Ovary (tissue), 9 donors: ENCODE data around the gene RPS2. TPM values are rescaled to one million over a fixed set of nuclear protein-coding genes. Genes with fewer than 3 reads are reported as not detected.

Experiments
- DNase-seq, 5 donors: peaks; one replicate each; pipeline ENCODE4 v3.0.0-alpha.2; 2019 to 2020
- H3K27ac ChIP-seq, 2 donors: fragments of 200-600 bp; one replicate each; pipeline versions ENCODE4 v1.5.1 to v1.8.0; 2019 to 2022
- H3K27me3 ChIP-seq: fragments of 200-600 bp; one replicate; pipeline ENCODE4 v1.8.0; 2022
- H3K36me3 ChIP-seq: fragments of 200-600 bp; sonication (generic); one replicate; pipeline ENCODE4 v1.5.1; 2019
- H3K4me1 ChIP-seq: one replicate; pipeline ENCODE4 v1.8.1; 2013; ENCODE audit warnings: mild to moderate bottlenecking, moderate library complexity; ENCODE audit not compliant: insufficient read depth
- H3K4me3 ChIP-seq: fragments of 200-600 bp; sonication (generic); one replicate; pipeline ENCODE4 v1.5.1; 2017
- H3K9me3 ChIP-seq, 2 donors: fragments of 200-600 bp in 1 of 2; sonication (generic) in 1 of 2; one replicate each; pipeline versions ENCODE4 v1.5.1 to v1.8.1; 2013 to 2019; ENCODE audit warnings: mild to moderate bottlenecking in 1 of 2, moderate library complexity in 1 of 2
- EP300 ChIP-seq: sonication (generic); formaldehyde crosslinking; IDR thresholded peaks from one replicate; pipeline ENCODE4 v1.6.1; 2017; ENCODE audit warnings: antibody characterized with exemption
- POLR2A ChIP-seq: fragments of 450-650 bp; IDR thresholded peaks from one replicate; pipeline ENCODE4 v1.6.1; 2017; ENCODE audit warnings: antibody characterized with exemption, mild to moderate bottlenecking, moderate library complexity
- WGBS, 3 donors: extraction: QIAGEN DNeasy Blood & Tissue Kit in 1 of 3; methylation state at CpG; one replicate each; pipeline versions ENCODE4 v1.1.5 to v1.1.7; 2013 to 2017; 5-methylcytosine and 5-hydroxymethylcytosine counted together
- intact Hi-C, 4 donors: fragments of 100-400 bp; cut with DNase I; formaldehyde crosslinking; loops; one replicate each; pipeline versions ENCODE4 v1.11.0 to v1.15.1; 2022 to 2023
- polyA plus RNA-seq, 2 donors: library from polyadenylated mRNA; stranded (reverse); fragments of 200-250 nt in 1 of 2; fragments of 350-450 nt in 1 of 2; fragmentation: Illumina TruSeq in 1 of 2; extraction: RNeasy Lipid Tissue Mini Kit (QIAGEN cat#74804) in 1 of 2; gene quantifications; one replicate each; pipeline ENCODE4 v1.2.3, GENCODE V29; 2013 to 2014
- total RNA-seq, 7 donors: library from RNA; depleted of rRNA in 2 of 7; stranded (reverse); fragments of >200 nt in 2 of 7; fragmentation: NEBNext Ultra II Directional in 3 of 7; extraction: Animal tissue kit (Norgen Biotek cat#: 25700) in 3 of 7; gene quantifications; one replicate each; pipeline versions ENCODE4 v1.1.0 to v1.2.4, GENCODE V29; 2016 to 2023
- TF ChIP-seq, protein P1 (sequence below), 3 donors: fragments of 450-650 bp in 2 of 3; fragments of 200-600 bp in 1 of 3; IDR thresholded peaks; one replicate each; pipeline versions ENCODE4 v1.5.1 to v1.8.0; 2016 to 2022; ENCODE audit warnings: antibody characterized with exemption in 3 of 3, mild to moderate bottlenecking in 1 of 3
- donor health status: DM: no; HTN: no; CAD: no; lungs with moderate emphysema.
- donor health status: DM: no; HTN: no; CAD: no.
- donor health status: Bipolar disorder and iron deficiency.
- donor health status: DM: yes; HTN: yes; CAD: no.
- donor health status: DM: no; HTN: no; CAD: no.
- donor health status: DM: yes; HTN: yes; CAD: no.

Gene RPS2
- total and polyA plus RNA-seq, 9 donors: 1,606 to 4,743 (median 3,788) TPM

DNA sequence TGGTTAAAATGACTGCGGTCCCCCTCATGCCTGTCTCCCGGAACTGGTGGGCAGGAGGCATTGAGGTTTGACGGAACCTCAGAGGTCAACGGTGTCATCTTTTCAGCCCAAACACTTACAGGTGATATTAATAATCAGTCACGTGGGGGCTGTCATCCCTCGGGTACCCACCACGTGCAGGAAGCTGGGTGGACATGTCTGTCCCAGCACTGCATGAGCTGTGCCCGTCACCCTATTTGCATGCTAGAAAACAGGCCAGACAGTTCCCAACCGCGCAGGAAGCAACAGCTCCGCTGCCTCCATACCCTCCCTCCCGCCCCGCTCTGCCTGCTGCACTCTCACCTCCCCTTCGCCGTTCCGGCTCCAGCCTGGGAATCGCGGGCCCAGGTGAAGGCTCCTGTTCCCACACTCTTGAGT is 26.5 kb upstream of the RPS2 start:
- intact Hi-C loops: no loop called here
- Histone ChIP-seq H3K9me3 (no peaks in the 10 kb centered on the region), H3K36me3 (no peaks in the 10 kb centered on the region), H3K27me3 (no peaks in the 10 kb centered on the region), H3K4me3 (no peak overlapping the region), H3K4me1 (peaks cover 7% of the 10 kb centered on the region), H3K27ac (no peak overlapping the region)
- no peak for DNase-seq
- WGBS, 3 donors: 5 to 9% (median 6%) methylated on average over 16 to 18 of the region's 18 CpGs
- TF ChIP-seq EP300 (no peak), POLR2A (no peak)
- TF ChIP-seq, protein P1, sequence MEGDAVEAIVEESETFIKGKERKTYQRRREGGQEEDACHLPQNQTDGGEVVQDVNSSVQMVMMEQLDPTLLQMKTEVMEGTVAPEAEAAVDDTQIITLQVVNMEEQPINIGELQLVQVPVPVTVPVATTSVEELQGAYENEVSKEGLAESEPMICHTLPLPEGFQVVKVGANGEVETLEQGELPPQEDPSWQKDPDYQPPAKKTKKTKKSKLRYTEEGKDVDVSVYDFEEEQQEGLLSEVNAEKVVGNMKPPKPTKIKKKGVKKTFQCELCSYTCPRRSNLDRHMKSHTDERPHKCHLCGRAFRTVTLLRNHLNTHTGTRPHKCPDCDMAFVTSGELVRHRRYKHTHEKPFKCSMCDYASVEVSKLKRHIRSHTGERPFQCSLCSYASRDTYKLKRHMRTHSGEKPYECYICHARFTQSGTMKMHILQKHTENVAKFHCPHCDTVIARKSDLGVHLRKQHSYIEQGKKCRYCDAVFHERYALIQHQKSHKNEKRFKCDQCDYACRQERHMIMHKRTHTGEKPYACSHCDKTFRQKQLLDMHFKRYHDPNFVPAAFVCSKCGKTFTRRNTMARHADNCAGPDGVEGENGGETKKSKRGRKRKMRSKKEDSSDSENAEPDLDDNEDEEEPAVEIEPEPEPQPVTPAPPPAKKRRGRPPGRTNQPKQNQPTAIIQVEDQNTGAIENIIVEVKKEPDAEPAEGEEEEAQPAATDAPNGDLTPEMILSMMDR (IDR thresholded peaks at IDR 0.05): no peak

DNA sequence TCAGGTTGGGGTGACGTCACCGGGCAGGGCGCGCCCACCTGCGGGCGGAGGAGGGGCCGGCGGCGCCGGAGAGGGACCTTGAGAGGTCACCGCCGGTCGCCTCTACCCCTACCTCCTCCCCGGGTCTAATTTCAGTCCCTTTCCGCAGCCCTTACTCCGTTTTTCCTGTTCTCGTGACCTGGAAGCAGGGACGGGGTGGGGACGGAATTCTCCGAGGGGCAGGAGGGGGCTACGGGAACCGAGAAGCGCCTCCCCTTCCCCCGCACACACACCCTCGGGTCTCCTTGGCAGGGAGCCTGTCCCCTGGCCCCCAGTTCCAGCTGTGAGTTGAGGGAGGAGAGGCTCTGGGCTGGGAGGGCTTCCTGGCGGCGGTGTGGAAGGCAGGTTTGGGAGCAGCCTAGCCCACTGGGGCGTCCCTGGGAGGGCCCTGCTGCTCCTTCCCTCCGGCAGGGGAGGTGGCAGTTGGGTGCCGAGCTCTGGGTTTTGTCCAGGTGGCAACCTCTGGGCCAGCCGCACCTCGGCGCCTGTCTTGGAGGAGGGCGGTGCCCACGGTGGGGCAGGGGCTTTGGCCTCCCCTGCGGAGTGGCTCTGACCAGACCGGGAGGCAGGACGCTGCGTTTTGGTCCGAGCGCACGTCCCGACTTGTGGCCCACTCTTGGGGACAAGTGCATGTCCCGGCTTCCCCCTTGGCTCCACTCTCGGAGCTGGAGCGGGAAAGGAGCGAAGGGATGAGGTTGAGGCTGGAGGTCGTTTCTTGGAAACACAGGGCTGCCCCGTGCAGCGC is 25.9 kb upstream of the RPS2 start:
- Histone ChIP-seq H3K27me3 (no peaks in the 10 kb centered on the region), H3K4me3 (no peak overlapping the region), H3K27ac (no peak overlapping the region), H3K9me3 (no peaks in the 10 kb centered on the region), H3K4me1 (peaks cover 7% of the 10 kb centered on the region), H3K36me3 (no peaks in the 10 kb centered on the region)
- WGBS, 3 donors: 2 to 3% (median 2%) methylated on average over 46 to 50 of the region's 50 CpGs
- intact Hi-C loops: no loop called here
- TF ChIP-seq EP300 (no peak), POLR2A (no peak)
- TF ChIP-seq, protein P1 (IDR thresholded peaks at IDR 0.05): no peak
- peak in 1 of 5 donors; percentile 47 for DNase-seq

DNA sequence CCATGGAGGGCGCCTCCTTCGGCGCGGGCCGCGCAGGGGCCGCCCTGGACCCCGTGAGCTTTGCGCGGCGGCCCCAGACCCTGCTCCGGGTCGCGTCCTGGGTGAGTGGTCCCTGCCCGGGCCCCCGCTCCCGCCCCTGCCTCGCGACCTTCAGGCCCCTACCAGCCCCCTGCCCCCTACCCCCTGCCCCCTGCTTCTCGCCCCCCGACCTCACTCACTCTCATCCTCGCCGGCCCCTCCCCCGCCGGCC is 25.4 kb upstream of the RPS2 start:
- intact Hi-C loops: no loop called here
- Histone ChIP-seq H3K27ac (no peak overlapping the region), H3K4me1 (peaks cover 7% of the 10 kb centered on the region), H3K9me3 (no peaks in the 10 kb centered on the region), H3K36me3 (no peaks in the 10 kb centered on the region), H3K4me3 (no peak overlapping the region), H3K27me3 (no peaks in the 10 kb centered on the region)
- no peak for TF ChIP-seq EP300
- TF ChIP-seq, protein P1 (IDR thresholded peaks at IDR 0.05): no peak
- TF ChIP-seq POLR2A: no peak
- WGBS, 3 donors: 0 to 2% (median 1%) methylated on average over 6 to 25 of the region's 25 CpGs
- DNase-seq: no peak

- TF ChIP-seq POLR2A (no peak), EP300 (no peak)
- TF ChIP-seq, protein P1 (IDR thresholded peaks at IDR 0.05): no peak
- Histone ChIP-seq H3K36me3 (no peaks in the 10 kb centered on the region), H3K27me3 (no peaks in the 10 kb centered on the region), H3K4me1 (peaks cover 10% of the 10 kb centered on the region), H3K27ac (no peak within 1 kb of the TSS), H3K4me3 (no peak within 1 kb of the TSS), H3K9me3 (no peaks in the 10 kb centered on the region)
- WGBS, 3 donors: 3 to 4% (median 4%) methylated on average over 50 to 67 of the region's 67 CpGs
- DNase-seq: peak in 1 of 5 donors; percentile 38
- intact Hi-C loops: no loop called here
Observed at GRCh38 chr16:1989209-1990100, 24.8 kb upstream of the RPS2 start, which contains the start of gene SYNGR3. Gene SYNGR3 (plus strand): TSS chr16:1989970. CDS start chr16:1990103, 133 bp downstream.
